NCI-H526 treated with DMSO at 0.1 percent for 48 hours (cell line): Measurements from ENCODE around the gene AGBL4.
"Not testable (repeated sequence)": the region's sequence is repeated elsewhere in the genome, so short reads cannot be mapped to it uniquely, and the experiment has no call there.

ENCODE experiments used
- DNase-seq: peaks from one replicate; lab custom pipeline; 2025; lab: John Stamatoyannopoulos, UW

AGBL4 gene

DNA sequence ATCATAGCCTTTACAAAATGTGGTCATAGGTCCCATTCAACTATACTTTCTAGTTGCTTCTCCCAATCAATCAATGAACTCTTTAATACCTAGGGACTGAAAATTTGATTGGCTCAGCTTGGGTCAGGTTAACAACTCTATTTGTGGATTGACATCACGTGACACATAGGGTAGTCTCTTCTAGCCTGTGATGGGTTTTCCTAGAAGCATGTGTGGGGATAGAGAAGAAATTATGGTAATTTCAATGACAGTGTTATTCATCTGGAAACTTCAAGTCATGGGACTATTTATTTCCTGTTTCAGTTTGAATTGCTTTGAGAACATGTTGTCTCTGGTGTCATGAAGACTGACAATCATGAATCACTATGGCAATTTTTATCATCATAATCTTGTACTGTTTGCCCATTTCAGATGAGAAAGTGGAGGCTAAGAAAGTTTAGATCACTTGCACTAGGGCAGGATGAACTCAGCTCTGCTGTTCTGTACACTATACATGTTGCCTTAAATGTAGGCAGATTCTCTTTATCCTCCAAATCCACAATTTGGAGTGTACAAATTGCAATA is 717.2 kb downstream of the AGBL4 start:
- DNase-seq: no peak

DNA sequence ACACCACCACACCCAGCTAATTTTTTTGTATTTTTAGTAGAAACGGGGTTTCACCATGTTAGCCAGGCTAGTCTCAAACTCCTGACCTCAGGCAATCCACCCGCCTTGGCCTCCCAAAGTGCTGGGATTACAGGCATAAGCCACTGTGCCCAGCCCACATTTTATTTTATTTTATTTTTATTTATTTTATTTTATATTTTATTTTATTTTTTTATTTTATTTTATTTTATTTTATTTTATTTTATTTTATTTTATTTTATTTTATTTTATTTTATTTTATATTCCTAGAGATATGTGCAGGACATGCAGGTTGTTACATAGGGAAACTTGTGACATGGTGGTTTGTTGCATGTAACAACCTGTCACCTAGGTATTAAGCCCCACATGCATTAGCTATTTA is 721.4 kb downstream of the AGBL4 start:
- DNase-seq: not testable (repeated sequence)

DNA sequence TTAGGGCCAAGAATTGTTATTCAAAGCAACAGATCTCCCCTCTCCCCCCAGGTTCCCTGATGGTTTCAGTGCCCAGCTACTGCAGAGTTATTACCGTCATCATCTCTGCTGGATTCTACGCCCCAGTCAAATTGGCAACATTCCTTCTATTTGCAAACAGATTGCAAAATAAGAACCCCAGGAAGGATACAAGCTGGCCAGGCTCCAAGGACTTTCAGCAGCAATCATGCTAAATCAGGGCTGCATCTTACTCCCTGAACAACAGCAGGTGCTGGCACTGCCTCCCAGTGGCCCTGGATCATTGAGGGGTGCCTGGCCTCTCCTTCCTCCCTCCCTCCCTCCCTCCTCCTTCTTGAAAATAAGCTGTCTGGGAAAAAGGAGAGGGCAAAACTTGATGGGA is 725.5 kb downstream of the AGBL4 start:
- no peak for DNase-seq

DNA sequence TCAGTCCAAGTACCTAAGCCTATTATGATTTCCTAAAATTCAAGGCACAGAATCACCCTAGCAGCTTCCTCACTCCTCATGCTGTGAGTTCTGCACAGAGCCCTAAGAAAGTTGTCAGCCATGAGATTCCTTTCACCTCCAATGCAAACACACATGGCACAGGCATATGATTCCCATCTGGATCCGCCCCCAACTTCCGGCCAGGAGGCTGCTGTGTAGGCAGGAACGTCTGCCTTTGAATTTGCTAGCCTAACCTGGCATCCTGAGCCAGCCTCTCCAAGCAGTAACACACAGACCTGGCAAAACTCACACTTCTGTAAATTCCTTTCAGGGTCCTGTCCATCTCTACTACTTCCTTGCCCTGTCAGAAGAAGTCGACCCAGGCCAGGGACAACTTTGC is 726.0 kb downstream of the AGBL4 start:
- no peak for DNase-seq

DNA sequence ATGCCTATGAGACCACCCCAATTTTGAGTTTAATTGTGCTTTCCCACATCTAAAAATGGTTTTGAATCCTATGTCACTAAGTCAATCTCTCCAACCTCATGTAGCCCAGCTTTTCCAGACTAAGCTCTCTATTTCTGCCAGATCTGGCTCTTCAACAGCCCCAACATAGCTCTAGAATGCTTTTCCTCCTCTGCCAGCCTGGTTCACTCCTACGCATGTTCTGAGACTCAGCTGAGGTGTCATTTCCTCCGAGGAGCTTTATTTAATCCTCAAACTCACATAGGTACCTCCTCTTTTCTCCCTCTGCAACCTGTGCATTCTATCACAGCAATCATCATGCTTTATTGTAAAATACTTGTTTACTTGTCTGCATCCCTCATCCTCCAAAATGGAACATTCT is 729.2 kb downstream of the AGBL4 start:
- DNase-seq: no peak

DNA sequence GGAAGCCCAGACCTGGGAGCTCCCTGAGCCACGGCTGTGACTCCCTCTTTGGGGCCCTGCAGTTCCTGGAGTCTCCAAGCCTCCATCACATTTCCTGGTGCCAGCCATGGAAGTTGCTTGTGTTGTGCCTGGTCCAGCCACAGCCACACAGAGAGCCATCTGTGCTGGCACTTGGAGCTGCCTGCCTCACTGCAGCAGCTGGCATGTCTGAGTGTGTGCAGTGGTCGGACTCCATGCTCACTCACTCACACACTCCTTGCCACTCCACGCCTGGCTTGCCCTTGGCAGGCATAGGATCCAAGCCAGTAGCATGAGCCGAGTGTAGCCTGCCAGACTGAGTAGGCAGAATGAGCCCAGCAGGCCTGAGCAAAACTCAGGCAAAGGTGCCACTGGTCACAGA is 730.7 kb downstream of the AGBL4 start:
- no peak for DNase-seq

DNA sequence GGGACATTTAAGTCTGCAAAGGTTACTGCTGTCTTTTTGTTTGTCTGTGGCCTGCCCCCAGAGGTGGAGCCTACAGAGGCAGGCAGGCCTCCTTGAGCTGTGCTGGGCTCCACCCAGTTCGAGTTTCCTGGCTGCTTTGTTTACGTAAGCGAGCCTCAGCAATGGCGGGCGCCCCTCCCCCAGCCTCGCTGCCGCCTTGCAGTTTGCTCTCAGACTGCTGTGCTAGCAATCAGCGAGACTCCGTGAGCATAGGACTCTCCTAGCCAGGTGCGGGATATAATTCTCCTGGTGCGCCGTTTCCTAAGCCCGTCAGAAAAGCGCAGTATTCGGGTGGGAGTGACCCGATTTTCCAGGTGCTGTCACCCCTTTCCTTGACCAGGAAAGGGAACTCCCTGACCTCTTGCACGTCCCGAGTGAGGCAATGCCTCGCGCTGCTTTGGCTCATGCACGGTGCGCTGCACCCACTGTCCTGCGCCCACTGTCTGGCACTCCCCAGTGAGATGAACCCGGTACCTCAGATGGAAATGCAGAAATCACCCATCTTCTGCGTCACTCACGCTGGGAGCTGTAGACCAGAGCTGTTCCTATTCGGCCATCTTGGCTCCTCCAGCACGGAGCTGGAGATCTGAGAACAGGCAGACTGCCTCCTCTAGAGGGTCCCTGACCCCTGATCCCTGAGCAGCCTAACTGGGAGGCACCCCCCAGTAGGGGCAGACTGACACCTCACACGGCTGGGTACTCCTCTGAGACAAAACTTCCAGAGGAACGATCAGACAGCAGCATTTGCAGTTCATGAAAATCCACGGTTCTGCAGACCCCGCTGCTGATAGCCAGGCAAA is 766.3 kb downstream of the AGBL4 start:
- not testable (repeated sequence) for DNase-seq

DNA sequence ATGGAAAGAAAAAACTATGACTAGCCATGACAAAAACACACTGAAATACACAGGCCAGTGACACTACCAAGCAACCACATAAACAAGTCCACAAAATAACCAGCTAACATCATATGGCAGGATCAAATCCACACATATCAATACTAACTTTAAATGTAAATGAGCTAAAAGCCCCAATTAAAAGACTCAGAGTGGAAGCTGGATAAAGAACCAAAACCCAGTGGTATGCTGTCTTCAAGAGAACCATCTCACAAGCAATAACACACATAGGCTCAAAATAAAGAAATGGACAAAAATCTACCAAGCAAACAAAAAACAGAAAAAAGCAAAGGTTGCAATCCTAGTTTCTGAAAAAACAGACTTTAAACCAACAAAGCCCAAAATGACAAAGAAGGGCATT is 770.8 kb downstream of the AGBL4 start:
- DNase-seq: no peak

DNA sequence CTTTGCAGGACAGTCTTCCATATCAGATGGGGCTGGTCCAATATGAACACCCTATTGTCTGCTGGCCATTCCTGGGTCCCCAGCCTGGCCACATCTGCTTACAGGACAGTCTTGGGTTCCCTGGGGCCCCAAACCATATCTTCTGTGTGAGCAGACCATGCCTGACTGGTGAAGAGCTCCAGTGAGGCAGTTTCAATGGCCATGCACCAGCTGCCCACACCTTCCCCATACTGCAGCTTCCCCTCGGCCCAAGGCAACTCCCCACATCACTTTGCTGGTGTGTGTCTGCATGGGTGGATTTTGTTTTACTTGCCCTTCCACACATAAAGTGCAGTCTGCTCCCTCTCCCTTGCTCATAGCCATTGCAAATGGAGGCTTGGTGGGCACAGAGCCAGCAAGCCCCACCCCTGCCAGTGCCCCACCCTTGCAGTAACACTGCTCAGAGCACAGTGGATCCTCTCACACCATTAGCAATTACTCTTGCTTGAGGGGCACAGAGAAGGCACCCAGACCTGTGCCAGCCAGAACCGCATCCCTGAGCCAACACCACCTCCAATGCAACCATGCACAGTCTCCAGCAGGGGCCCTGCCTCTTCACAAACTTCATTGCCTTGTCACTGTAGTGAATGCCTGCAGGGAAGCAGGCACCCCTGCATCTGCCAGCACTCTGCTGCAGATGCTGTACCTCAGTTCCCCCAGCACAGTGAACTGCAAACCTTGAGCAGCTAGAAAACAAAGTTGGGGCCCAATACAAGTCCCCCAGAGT is 772.6 kb downstream of the AGBL4 start:
- DNase-seq: no peak

DNA sequence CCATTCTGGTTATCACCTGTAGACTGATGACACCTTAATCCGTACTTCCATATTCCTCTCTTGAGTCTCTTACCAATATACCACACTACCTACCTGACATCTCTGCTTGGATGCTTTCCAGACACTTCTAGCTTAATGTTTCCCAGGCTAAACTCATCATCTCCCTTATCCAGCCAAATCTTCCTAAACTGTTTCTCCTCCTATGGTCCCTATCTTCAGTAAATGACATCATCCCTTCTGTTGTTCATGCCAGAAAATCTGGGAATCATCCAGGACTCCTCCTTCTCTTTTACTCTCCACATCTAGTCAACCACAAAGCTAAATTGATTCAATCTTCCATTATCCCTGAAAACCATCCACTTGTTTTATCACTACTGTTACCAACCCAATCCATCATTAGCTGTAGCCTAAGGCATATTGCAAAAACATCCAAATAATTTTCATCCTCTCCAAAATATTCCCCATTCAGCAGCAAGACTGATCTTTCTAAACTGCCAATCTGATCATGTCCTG is 783.0 kb downstream of the AGBL4 start:
- no peak for DNase-seq

DNA sequence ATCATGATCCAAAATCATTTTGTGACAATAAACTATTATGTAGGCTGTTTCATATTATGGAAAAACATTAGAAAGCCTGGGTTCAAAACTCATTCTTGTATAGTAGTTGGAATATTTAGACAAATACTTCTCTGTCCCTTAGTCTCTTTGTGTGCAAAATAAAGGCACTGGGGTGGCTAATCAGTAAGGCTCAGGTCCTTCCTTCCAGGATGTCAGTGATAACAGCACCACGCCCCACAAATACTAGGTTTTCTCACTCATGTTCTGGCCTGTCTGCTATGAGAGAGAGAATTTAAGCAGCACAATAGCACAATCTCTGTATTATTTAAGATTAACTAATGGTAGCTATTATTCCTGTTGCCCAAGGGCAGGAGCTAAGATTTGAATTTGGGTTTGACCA is 788.8 kb downstream of the AGBL4 start:
- DNase-seq: no peak

DNA sequence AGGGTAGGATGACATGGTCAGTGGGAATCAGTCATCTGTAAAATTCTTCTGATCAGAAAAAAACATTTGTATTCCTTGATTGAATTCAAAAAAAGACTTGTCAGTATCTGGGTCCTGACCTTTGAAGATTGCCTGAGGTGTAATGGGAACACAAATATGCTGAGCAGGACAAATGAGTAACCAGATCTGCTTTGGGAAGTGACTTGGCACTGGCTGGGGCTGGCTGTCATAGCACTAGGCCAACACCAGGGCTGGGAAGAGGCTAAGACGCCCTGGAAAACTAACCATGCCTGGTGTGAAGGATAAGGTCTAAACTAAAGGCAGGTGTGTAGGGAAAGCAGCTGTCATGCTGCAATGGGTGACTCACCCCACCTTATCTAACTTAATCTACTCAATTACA is 794.2 kb downstream of the AGBL4 start:
- no peak for DNase-seq

DNA sequence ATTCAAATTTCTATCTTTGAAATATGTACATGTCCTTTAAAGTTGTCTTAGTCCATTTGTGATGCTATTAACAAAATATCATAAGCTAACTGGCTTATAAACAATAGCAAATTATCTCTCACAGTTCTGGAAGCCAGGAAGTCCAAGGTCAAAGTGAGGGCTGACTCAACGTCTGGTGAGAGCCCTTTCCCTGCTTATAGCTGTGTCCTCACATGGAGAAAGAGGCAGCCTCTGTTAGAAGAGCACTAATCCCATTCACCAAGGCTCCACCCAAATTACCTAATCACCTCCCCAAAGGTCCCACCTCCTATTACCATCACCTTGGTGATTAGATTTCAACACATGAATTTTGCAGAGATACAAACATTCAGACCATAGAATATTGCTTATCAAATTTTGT is 797.0 kb downstream of the AGBL4 start:
- DNase-seq: no peak

DNA sequence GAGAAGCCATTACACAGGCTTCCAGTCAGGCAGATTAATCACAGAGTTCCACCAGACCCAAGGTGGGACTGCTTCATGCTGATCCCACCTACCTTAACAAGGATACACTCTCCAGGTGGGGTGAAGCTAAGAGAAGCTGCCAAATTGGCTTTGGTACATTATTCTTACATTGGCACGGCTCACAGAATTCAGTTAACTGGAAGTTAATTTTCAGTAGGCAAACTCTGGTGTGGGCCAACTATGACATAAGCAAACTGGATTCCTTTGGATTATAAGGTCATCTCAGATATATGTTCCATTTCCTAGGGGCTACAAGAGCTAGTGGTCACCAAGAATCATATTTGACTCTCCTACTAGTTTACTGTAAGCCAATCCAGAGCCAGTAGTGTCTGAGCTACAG is 798.3 kb downstream of the AGBL4 start:
- no peak for DNase-seq

DNA sequence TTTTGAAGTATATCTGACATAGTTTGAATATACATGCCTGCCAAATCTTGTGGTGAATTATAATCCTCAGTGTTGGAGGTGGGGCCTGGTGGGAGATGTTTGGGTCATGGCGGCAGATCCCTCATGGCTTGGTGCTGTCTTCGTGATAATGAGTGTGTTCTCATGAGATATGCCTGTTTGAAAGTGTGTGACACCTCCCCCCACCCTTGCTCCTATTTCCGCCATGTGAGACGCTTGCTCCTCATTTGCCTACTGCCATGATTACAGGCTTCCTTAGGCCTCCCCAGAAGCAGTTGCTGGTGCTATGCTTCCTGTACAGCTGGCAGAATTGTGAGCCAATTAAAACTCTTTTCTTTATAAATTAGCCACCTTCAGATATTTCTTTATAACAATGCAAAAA is 810.5 kb downstream of the AGBL4 start:
- DNase-seq: peak; percentile 70

DNA sequence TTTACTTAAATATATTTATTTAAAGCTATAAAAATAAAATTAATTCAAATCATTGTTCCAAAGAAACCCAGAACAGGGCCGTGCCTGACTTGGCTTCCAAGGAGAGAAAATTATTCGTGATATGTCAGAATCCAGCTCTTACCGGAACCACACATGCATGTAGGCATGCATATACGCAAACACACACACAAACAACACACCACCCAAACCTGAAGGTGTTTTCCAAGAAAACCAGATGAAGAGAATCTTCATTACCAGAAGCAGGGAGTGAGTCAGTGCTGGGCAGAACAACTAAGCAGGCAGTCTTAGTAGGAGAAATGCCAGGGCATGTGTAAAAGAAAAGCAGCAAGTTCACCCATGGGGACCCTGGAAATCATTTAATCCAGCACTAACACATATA is 815.0 kb downstream of the AGBL4 start:
- DNase-seq: no peak

DNA sequence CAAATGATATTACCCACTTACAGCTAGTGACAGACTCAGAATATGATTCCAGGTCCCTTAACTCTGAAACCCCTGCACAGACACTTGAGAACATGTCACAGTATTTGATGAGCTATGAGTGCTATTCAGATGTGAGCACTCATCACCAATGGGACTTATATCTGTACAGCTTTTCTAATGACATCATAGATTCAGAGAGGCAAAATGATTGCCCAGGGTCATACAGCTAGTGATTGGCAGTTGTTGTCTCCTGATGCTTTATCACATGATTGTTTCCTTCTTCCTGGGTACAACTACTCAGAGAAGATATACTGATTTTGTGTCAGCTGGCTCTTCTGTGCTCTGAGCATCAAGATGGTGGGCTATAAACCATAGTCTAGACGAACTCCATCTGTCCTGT is 819.0 kb downstream of the AGBL4 start:
- DNase-seq: no peak

DNA sequence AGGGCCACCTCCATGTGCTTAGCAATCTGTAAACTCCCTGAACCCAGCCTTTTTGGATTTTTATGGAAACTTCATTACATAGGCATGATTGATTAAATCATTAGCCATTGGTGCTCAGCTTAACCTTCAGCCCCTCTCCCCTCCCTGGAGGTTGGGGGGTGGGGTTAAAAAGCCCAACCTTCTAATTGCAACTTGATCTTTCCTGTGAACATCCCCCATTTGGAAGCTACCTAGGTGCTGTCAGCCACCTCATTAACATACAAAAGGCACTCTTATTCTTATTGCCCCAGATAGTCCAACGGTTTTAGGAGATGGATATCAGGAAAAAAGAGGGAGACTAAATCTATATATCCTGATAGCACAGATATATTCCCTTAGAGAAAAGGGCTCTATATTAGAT is 823.0 kb downstream of the AGBL4 start:
- no peak for DNase-seq

DNA sequence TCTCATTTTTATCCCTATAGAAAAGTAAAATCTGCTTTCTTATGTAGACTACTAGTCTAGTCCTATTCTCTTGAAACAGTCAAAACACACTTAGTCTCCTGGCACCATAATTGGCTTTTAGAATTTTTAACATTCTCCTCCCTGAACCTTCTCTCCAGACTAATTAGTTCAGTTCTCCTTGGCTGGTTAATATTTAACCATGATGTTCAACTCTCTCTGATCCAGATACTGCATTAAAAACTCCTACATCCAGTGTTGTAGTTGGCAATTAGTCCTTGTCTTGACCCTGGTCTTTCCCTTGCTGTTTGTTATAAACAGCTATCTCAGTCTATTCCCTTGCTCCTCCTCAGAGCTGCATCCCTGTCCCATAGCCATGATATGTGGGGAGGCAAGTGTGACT is 824.2 kb downstream of the AGBL4 start:
- DNase-seq: no peak

DNA sequence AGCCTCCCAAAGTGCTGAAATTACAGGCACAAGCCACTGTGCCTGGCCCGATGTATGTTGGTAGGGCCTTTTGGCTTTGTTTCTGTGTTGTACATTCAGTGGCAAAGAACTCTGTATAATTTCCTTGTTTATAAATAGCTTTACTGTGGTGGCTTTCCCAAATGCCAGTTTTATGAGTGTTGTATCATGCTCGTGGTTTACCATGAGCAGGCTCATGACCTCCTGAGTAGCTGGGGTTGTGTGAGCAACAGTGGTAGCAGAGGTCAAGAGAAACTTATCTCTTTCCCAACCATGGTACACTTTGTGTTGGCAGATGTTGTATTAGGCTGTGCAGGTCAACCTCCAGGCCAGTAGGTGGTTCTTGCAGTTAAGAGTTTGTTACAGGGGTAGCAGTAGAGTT is 826.7 kb downstream of the AGBL4 start:
- no peak for DNase-seq

DNA sequence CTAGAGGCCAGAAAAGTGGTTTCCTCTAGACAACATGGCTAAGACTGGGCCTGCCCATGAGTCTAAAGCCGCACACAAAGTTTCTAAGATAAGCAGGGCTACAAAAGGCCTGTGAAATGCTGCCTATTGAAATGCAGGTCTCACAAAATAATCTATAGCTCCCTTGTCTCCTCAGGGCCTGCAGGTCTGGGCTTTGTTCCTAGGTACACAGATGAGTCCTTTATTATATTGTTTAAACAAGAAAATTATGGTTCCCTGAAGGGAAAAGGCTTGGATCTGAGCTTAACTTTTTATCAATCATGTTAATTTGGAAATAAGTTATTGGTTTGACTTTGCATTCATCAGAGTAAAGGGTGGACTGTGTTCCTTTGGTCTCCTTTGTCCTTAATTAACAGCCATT is 833.6 kb downstream of the AGBL4 start:
- DNase-seq: no peak

DNA sequence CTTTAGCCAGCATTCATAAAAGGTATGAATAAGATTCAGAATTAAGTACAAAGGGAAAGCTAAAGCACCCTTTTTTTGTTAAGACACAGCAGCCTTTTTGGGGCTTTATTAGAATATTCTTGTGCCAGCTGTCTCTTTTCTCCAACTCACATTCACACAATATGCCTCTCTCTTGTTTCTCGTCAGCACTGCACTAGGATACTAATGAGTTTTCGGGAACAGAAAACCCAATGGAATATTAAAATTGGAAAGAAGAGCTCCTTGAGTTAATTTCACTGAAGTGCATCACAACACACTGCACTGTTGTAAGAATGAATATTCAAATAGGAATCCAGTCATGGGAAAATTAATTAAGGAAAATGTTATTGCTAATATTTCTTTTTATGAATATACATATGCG is 836.7 kb downstream of the AGBL4 start:
- DNase-seq: no peak

DNA sequence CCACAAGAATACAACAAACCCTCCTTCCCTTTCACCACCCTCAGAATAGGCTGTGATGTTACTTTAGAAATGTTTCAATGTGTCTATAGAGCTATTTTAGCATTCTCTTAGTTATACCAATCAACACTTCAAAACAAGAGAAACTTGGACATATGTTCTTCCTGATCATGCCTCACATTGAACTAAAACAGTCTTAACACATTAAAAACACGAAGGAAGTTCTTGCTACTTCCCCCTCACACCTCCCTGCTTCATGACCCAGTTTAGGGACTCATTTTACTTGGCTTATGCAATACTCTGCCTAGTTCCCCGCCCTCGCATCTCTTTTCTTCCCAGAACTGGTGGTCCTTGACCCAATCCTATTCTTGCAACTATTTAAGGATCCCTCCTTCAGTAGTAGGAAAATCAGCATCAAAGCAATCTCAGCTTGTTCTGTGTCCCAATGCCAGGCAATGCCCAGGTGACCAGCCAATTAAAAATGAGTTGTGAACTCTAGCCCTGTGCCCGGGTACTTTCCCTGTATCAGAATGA is 838.2 kb downstream of the AGBL4 start:
- DNase-seq: no peak
